Measurements from ENCODE around the gene OR2D2. TPM values are rescaled to one million over a fixed set of nuclear protein-coding genes. Genes with fewer than 3 reads are reported as not detected.

OR2D2 gene
- total and polyA plus RNA-seq, 7 donors, result not detected

DNA sequence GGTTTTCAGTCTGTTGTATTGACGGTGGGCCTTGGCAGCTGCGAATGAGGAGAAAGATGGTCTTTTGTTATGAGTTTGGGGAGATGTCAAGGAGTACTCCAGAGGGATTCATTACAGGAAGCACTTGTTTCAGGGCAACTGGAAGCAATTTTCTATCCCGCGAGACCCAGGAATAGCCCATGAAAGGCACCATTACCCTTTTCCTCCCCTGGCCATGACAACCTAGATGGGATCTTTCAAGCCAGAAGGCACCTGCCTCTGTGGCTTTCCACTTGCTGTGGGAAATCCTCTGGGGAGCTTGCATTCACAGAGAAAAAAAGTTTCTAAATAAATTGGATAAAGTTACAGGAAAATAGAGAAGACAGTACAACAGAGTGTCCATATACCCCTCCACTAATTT lies 36.6 kb upstream of the OR2D2 start:
- H3K27me3 ChIP-seq, result no peaks in the 10 kb centered on the region
- H3K27ac ChIP-seq, result no peak overlapping the region
- H3K4me3 ChIP-seq, result no peak overlapping the region
- DNase-seq, result no peak
- TF ChIP-seq EP300 (IDR thresholded peaks at IDR 0.05) (no peak), POLR2AphosphoS5 (IDR thresholded peaks at IDR 0.05) (no peak), CTCF (IDR thresholded peaks at IDR 0.05) (no peak), POLR2A (IDR thresholded peaks at IDR 0.05) (no peak)
- H3K36me3 ChIP-seq, result no peaks in the 10 kb centered on the region
- H3K4me1 ChIP-seq, result peaks cover 0 to 15% (median 10%) of the 10 kb centered on the region in 4 donors
- 74 to 77% methylated on average over 4 of the region's 4 CpGs for WGBS, 2 donors
- H3K9me3 ChIP-seq, result no peaks in the 10 kb centered on the region
- intact Hi-C loops (cut with DNase I), result loop anchor here (10.0 kb wide), 1 partner anchor 66 kb away; no protein-coding TSS in a partner anchor

DNA sequence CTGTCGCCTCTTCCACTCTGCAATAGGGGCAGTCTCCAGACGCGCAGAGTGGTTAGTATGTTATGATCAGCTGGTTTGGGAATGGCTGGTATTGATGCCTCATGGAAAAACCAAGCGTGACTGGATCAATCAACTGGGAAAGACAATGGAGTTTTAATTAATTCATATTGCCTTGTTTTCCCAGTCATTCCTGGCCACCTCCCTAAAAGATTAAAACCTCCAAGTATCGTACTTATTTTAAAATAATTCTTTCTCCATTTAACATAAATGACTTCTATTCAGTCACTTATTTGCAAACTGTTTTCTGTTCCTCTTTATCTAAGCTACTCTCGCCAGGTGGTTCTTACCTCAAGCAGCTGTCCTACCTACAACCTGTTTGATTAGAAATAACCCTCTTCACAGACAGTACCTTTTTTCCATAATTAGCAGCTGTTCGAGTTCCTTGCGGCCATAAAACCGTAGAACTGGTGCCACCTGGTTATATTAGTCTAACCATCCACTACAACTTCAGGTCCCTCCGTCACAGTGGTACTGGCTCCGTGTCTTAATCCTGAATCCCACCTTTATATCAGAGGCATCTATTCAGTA lies 34.8 kb upstream of the OR2D2 start:
- peak overlapping the region; percentile 43 to 70 (median 56) for H3K4me3 ChIP-seq
- TF ChIP-seq EP300 (IDR thresholded peaks at IDR 0.05), result no peak
- no peak for TF ChIP-seq POLR2A (IDR thresholded peaks at IDR 0.05)
- no peak for TF ChIP-seq CTCF (IDR thresholded peaks at IDR 0.05)
- TF ChIP-seq POLR2AphosphoS5 (IDR thresholded peaks at IDR 0.05), result no peak
- no peak for DNase-seq
- intact Hi-C loops (cut with DNase I), result loop anchor here (10.0 kb wide), 1 partner anchor 68 kb away; no protein-coding TSS in a partner anchor
- H3K4me1 ChIP-seq, result peaks cover 0 to 15% (median 10%) of the 10 kb centered on the region in 4 donors
- no peaks in the 10 kb centered on the region for H3K36me3 ChIP-seq
- H3K27ac ChIP-seq, result peak overlapping the region in 3 of 4 donors; percentile 61 to 67 (median 66)
- H3K27me3 ChIP-seq, result no peaks in the 10 kb centered on the region
- 6 to 15% methylated on average over 11 of the region's 11 CpGs for WGBS, 2 donors
- no peaks in the 10 kb centered on the region for H3K9me3 ChIP-seq

DNA sequence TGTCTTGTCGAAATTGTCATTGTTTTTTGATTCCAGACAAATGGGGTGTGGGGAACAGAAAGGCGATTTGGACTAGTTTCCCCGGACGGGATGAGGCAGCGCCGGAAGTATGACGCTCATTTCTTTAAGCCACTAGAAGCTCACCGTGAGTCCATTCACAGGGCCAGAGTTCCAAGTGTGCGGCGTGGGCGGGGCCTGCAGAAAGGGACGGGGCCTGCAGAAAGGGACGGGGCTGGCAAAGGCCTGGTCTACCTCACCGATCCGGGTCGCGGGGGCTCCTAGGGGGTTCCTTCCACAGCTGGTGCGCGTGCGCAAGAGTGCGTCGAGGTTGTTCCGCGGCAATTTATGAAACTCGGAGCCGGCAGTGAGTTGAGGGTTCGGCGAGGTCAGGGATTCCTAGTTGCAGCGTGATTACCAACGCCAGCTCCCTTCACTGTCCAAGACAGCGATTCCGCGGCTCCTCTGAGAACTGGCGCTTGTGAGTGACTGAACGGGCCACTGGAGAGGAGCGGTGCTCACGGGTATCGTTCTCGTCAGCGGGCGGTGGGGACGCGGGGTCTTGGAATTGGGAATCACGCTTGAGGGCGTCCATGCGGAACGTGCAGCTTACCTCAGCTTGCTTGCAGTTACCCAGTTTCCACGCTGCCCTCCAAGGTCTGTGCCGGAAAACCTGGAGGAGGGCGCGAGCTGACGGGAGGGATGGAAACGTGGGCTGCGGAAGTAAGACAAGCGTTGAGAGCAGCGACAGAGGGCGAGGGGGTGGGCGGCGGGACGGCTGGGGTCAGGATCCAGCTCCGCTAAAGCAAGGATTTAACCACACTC lies 34.1 kb upstream of the OR2D2 start, which contains the start of gene ZNF215:
Gene ZNF215, plus strand, starts transcription at position 219 of the 822 bp plus-strand sequence. CDS start 5,847 bp downstream, outside the sequence.
- Histone ChIP-seq H3K27ac (peak within 1 kb of the TSS; percentile 38 to 67 (median 64)), H3K4me3 (peak within 1 kb of the TSS; percentile 43 to 70 (median 56)), H3K4me1 (peaks cover 0 to 15% (median 10%) of the 10 kb centered on the region in 4 donors), H3K36me3 (no peaks in the 10 kb centered on the region), H3K9me3 (no peaks in the 10 kb centered on the region), H3K27me3 (no peaks in the 10 kb centered on the region)
- WGBS, 2 donors, result 1 to 2% methylated on average over 61 of the region's 61 CpGs
- DNase-seq, result peak; percentile 85
- intact Hi-C loops (cut with DNase I), result loop anchor here (1.0 to 10.0 kb wide), 2 partner anchors 68 to 93 kb away; no protein-coding TSS in a partner anchor
- TF ChIP-seq POLR2A (IDR thresholded peaks at IDR 0.05) (no peak), EP300 (IDR thresholded peaks at IDR 0.05) (no peak), POLR2AphosphoS5 (IDR thresholded peaks at IDR 0.05) (no peak), CTCF (IDR thresholded peaks at IDR 0.05) (no peak)

GRCh38 chr11:6925636-6926207 lies 33.4 kb upstream of the OR2D2 start:
- H3K27me3 ChIP-seq, result no peaks in the 10 kb centered on the region
- intact Hi-C loops (cut with DNase I), result loop anchor here (1.0 to 10.0 kb wide), 2 partner anchors 69 to 94 kb away; no protein-coding TSS in a partner anchor
- TF ChIP-seq EP300 (IDR thresholded peaks at IDR 0.05), result no peak
- no peak for TF ChIP-seq CTCF (IDR thresholded peaks at IDR 0.05)
- no peak for TF ChIP-seq POLR2AphosphoS5 (IDR thresholded peaks at IDR 0.05)
- no peak for TF ChIP-seq POLR2A (IDR thresholded peaks at IDR 0.05)
- peaks cover 0 to 15% (median 10%) of the 10 kb centered on the region in 4 donors for H3K4me1 ChIP-seq
- no peaks in the 10 kb centered on the region for H3K9me3 ChIP-seq
- 51 to 62% methylated on average over 2 of the region's 2 CpGs for WGBS, 2 donors
- DNase-seq, result no peak
- no peaks in the 10 kb centered on the region for H3K36me3 ChIP-seq
- H3K27ac ChIP-seq, result peak overlapping the region; percentile 38 to 67 (median 64)
- H3K4me3 ChIP-seq, result peak overlapping the region in 3 of 4 donors; percentile 49 to 70 (median 62)
